Measurements from ENCODE around the gene SPZ1. TPM values are rescaled to one million over a fixed set of nuclear protein-coding genes. Genes with fewer than 3 reads are reported as not detected.
"Not testable (repeated sequence)": the region's sequence is repeated elsewhere in the genome, so short reads cannot be mapped to it uniquely, and the experiment has no call there.

Gene SPZ1
- not detected in 2 replicates for total RNA-seq (2014; rRNA removed; shearing (Covaris generic))
- total RNA-seq (2022): not detected in 2 replicates
- Bru-seq, nascent RNA: not detected
- not detected for BruChase-seq, experiment 1, labeled RNA remaining after a 6-hour chase
- not detected for BruChase-seq, experiment 2, labeled RNA remaining after a 2-hour chase
- long read RNA-seq: 0 reads

- DNase-seq (ENCODE audit: low spot score): no peak
- Histone ChIP-seq H3K27ac (ENCODE audit: low read depth, low read length, poor library complexity, severe bottlenecking) (no peak within 1 kb of the TSS), H3K4me2 (ENCODE audit: low read length) (no peak within 1 kb of the TSS), H3K9me2 (ENCODE audit: insufficient read depth, low read length) (no peaks in the 10 kb centered on the region), H3K9me3 (ENCODE audit: low read length) (no peaks in the 10 kb centered on the region), H2AFZ (ENCODE audit: low read length) (no peak within 1 kb of the TSS), H3K4me1 (ENCODE audit: insufficient read depth, low read length, poor library complexity, severe bottlenecking) (no peaks in the 10 kb centered on the region), H4K20me1 (ENCODE audit: insufficient read depth, low read length) (no peaks in the 10 kb centered on the region), H3K4me3 (ENCODE audit: low read depth, low read length, poor library complexity, severe bottlenecking) (no peak within 1 kb of the TSS), H3K36me3 (ENCODE audit: insufficient read depth, low read length) (no peaks in the 10 kb centered on the region), H3K79me2 (ENCODE audit: insufficient read depth, low read depth, low read length) (no peaks in the 10 kb centered on the region)
- ChIA-PET CTCF (ENCODE audit: unreplicated experiment) (no interaction called here), POLR2A (interaction anchor here (0.5 kb wide), 1 partner anchor 13 kb away, joined by 5 read pairs; no protein-coding TSS in a partner anchor)
- intact Hi-C loops (cut with micrococcal nuclease; ENCODE audit: unreplicated experiment): no loop called here
- TF ChIP-seq EZH2phosphoT487 (IDR thresholded peaks at IDR 0.05; ENCODE audit: borderline replicate concordance, low read depth, low read length) (no peak), CTCF (conservative IDR thresholded peaks at IDR 0.05; ENCODE audit: low read length) (no peak)
- BruUV-seq (replicated peaks): no TSS peak
Observed at GRCh38 chr5:80319702-80320101, at the start of gene SPZ1. SPZ1 (plus strand) TSS chr5:80320002; CDS start chr5:80320216, 214 bp downstream.

GRCh38 chr5:80270543-80270942 lies 49.3 kb upstream of the SPZ1 start:
- H3K79me2 ChIP-seq (ENCODE audit: insufficient read depth, low read depth, low read length); CTCF ChIA-PET (ENCODE audit: unreplicated experiment); H3K36me3 ChIP-seq (ENCODE audit: insufficient read depth, low read length); H4K20me1 ChIP-seq (ENCODE audit: insufficient read depth, low read length); H3K4me3 ChIP-seq (ENCODE audit: low read depth, low read length, poor library complexity, severe bottlenecking); BruUV-seq (replicated peaks); intact Hi-C loops (cut with micrococcal nuclease; ENCODE audit: unreplicated experiment); H3K9me2 ChIP-seq (ENCODE audit: insufficient read depth, low read length); DNase-seq (ENCODE audit: low spot score); H3K27ac ChIP-seq (ENCODE audit: low read depth, low read length, poor library complexity, severe bottlenecking); H3K9me3 ChIP-seq (ENCODE audit: low read length): not testable (repeated sequence)
- H3K4me2 ChIP-seq (ENCODE audit: low read length): peak overlapping the region; percentile 35
- POLR2A ChIA-PET: interaction anchor here (1.0 to 2.8 kb wide), 3 partner anchors 15 to 83 kb away, joined by 3 to 15 read pairs (median 3); partner anchors contain the start of gene SERINC5
- H3K4me1 ChIP-seq (ENCODE audit: insufficient read depth, low read length, poor library complexity, severe bottlenecking): peaks cover 21% of the 10 kb centered on the region
- peak overlapping the region; percentile 84 for H2AFZ ChIP-seq (ENCODE audit: low read length)

GRCh38 chr5:80275347-80275746 lies 44.5 kb upstream of the SPZ1 start:
- no TSS peak for BruUV-seq (replicated peaks)
- Histone ChIP-seq H3K36me3 (ENCODE audit: insufficient read depth, low read length) (no peaks in the 10 kb centered on the region), H3K9me3 (ENCODE audit: low read length) (no peaks in the 10 kb centered on the region), H4K20me1 (ENCODE audit: insufficient read depth, low read length) (no peaks in the 10 kb centered on the region), H3K27ac (ENCODE audit: low read depth, low read length, poor library complexity, severe bottlenecking) (no peak overlapping the region), H3K79me2 (ENCODE audit: insufficient read depth, low read depth, low read length) (no peaks in the 10 kb centered on the region), H3K4me2 (ENCODE audit: low read length) (no peak overlapping the region), H3K4me1 (ENCODE audit: insufficient read depth, low read length, poor library complexity, severe bottlenecking) (peaks cover 4% of the 10 kb centered on the region), H3K4me3 (ENCODE audit: low read depth, low read length, poor library complexity, severe bottlenecking) (no peak overlapping the region), H3K9me2 (ENCODE audit: insufficient read depth, low read length) (no peaks in the 10 kb centered on the region), H2AFZ (ENCODE audit: low read length) (peak overlapping the region; percentile 10; the same call in 1 of the 2 replicates)
- CTCF ChIA-PET (ENCODE audit: unreplicated experiment): interaction anchor here (0.6 to 1.3 kb wide), 2 partner anchors 183 to 186 kb away, joined by 3 to 6 read pairs; no protein-coding TSS in a partner anchor
- POLR2A ChIA-PET: interaction anchor here (0.7 to 1.6 kb wide), 5 partner anchors 11 to 140 kb away, joined by 3 to 4 read pairs (median 3); no protein-coding TSS in a partner anchor
- TF ChIP-seq CTCF (conservative IDR thresholded peaks at IDR 0.05; ENCODE audit: low read length) (peak; percentile 92), EZH2phosphoT487 (IDR thresholded peaks at IDR 0.05; ENCODE audit: borderline replicate concordance, low read depth, low read length) (no peak)
- peak; percentile 70 for DNase-seq (ENCODE audit: low spot score)
- intact Hi-C loops (cut with micrococcal nuclease; ENCODE audit: unreplicated experiment): loop anchor here (1.0 kb wide), 2 partner anchors 138 to 184 kb away; no protein-coding TSS in a partner anchor
